ENCODE results near the gene ILDR2. TPM values are rescaled to one million over a fixed set of nuclear protein-coding genes. Genes with fewer than 3 reads are reported as not detected.

Gene ILDR2
- total and polyA plus RNA-seq, 9 of the 15 experiments (the other 6 are each of a cell fraction or from before 2014, with no cell fraction given) = 0.03 to 0.31 (median 0.18) TPM; not detected in 2

DNA sequence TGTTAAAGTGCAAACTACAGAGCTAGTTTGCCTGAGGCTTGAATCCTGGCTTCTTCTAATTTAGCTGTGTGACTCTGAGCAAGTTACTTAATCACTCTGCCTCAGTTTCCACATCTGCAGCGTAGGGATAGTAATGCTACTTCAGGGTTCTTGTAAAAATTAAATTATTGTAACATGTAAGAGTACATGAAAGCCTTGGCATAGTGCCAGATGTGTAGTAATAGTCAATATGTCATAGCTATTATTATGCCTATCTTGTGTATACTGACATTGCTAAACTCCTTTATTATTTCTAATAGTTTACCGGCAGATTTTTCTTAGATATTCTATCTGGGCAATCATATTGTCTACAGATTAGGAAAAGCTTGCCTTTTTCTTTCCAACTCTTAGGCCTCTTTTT lies 92.4 kb downstream of the ILDR2 start:
- no TSS peak for BruUV-seq (replicated peaks)
- no peak overlapping the region for H2AFZ ChIP-seq (ENCODE audit: low read depth, low read length)
- H3K4me3 ChIP-seq = no peak overlapping the region
- ATAC-seq (no peak), DNase-seq (ENCODE audit: extremely low read depth in 1 of 4, low spot score in 3 of 4) (no peak), FAIRE-seq (no peak)
- ChIA-PET CTCF (ENCODE audit: low intra/inter-chr PET ratio) (no interaction called here), POLR2A (interaction anchor here (0.6 to 1.7 kb wide), 3 partner anchors 11 to 292 kb away, joined by 3 to 5 read pairs (median 3); no protein-coding TSS in a partner anchor)
- no peaks in the 10 kb centered on the region for H3K36me3 ChIP-seq (ENCODE audit: control insufficient read depth, insufficient read depth, low read length)
- in situ Hi-C loops (cut with MboI) = loop anchor here (10.0 kb wide), 1 partner anchor 562 kb away; no protein-coding TSS in a partner anchor
- no peaks in the 10 kb centered on the region for H3K9me1 ChIP-seq (ENCODE audit: control insufficient read depth, insufficient read depth, low read length)
- H3K4me2 ChIP-seq (ENCODE audit: insufficient read depth, low read length) = no peak overlapping the region
- intact Hi-C loops (cut with micrococcal nuclease) = no loop called here
- H3K79me2 ChIP-seq (ENCODE audit: control insufficient read depth, insufficient read depth, low read length) = no peaks in the 10 kb centered on the region
- peaks cover 0 to 8% of the 10 kb centered on the region in 2 experiments; a peak in 2 of 5 replicates for H3K4me1 ChIP-seq (replicated peaks in 1 of 2; ENCODE audit: control insufficient read depth in 2 of 2, insufficient read depth in 2 of 2, low read length in 2 of 2)
- H3K9ac ChIP-seq (ENCODE audit: insufficient read depth in 1 of 2, low read depth in 2 of 2, low read length in 2 of 2) = no peak overlapping the region
- H3K27ac ChIP-seq (ENCODE audit: extremely low read depth, low read depth, low read length) = no peak overlapping the region
- H3K9me3 ChIP-seq (replicated peaks; ENCODE audit: control insufficient read depth, insufficient read depth, low read depth, low read length) = 0 out of 2 replicates have a peak, but pooled peaks cover 2% of the 10 kb centered on the region
- 2% methylated on average over 2 of the region's 2 CpGs for WGBS (ENCODE audit: insufficient coverage, low coverage, missing lambda C conversion rate)
- peaks cover 28 to 41% of the 10 kb centered on the region in 2 experiments for H3K27me3 ChIP-seq (ENCODE audit: control insufficient read depth in 2 of 2, insufficient read depth in 2 of 2, low read length in 2 of 2)
- no peaks in the 10 kb centered on the region for H4K20me1 ChIP-seq (replicated peaks; ENCODE audit: control insufficient read depth, insufficient read depth, low read length)
- TF ChIP-seq KLF10 (CRISPR knock-in tag; IDR thresholded peaks at IDR 0.05) = no peak
- TF ChIP-seq, protein P1, sequence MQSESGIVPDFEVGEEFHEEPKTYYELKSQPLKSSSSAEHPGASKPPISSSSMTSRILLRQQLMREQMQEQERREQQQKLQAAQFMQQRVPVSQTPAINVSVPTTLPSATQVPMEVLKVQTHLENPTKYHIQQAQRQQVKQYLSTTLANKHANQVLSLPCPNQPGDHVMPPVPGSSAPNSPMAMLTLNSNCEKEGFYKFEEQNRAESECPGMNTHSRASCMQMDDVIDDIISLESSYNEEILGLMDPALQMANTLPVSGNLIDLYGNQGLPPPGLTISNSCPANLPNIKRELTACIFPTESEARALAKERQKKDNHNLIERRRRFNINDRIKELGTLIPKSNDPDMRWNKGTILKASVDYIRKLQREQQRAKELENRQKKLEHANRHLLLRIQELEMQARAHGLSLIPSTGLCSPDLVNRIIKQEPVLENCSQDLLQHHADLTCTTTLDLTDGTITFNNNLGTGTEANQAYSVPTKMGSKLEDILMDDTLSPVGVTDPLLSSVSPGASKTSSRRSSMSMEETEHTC (IDR thresholded peaks at IDR 0.05) = no peak
- TF ChIP-seq BCOR (IDR thresholded peaks at IDR 0.05) = no peak
- TF ChIP-seq KAT8 (IDR thresholded peaks at IDR 0.05; ENCODE audit: low read depth) = no peak
- TF ChIP-seq, protein P2, sequence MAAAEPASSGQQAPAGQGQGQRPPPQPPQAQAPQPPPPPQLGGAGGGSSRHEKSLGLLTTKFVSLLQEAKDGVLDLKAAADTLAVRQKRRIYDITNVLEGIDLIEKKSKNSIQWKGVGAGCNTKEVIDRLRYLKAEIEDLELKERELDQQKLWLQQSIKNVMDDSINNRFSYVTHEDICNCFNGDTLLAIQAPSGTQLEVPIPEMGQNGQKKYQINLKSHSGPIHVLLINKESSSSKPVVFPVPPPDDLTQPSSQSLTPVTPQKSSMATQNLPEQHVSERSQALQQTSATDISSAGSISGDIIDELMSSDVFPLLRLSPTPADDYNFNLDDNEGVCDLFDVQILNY (CRISPR knock-in tag; IDR thresholded peaks at IDR 0.05) = no peak
- TF ChIP-seq, protein P3, sequence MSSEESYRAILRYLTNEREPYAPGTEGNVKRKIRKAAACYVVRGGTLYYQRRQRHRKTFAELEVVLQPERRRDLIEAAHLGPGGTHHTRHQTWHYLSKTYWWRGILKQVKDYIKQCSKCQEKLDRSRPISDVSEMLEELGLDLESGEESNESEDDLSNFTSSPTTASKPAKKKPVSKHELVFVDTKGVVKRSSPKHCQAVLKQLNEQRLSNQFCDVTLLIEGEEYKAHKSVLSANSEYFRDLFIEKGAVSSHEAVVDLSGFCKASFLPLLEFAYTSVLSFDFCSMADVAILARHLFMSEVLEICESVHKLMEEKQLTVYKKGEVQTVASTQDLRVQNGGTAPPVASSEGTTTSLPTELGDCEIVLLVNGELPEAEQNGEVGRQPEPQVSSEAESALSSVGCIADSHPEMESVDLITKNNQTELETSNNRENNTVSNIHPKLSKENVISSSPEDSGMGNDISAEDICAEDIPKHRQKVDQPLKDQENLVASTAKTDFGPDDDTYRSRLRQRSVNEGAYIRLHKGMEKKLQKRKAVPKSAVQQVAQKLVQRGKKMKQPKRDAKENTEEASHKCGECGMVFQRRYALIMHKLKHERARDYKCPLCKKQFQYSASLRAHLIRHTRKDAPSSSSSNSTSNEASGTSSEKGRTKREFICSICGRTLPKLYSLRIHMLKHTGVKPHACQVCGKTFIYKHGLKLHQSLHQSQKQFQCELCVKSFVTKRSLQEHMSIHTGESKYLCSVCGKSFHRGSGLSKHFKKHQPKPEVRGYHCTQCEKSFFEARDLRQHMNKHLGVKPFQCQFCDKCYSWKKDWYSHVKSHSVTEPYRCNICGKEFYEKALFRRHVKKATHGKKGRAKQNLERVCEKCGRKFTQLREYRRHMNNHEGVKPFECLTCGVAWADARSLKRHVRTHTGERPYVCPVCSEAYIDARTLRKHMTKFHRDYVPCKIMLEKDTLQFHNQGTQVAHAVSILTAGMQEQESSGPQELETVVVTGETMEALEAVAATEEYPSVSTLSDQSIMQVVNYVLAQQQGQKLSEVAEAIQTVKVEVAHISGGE (CRISPR knock-in tag; IDR thresholded peaks at IDR 0.05) = no peak
- peak; percentile 93 for TF ChIP-seq NFIX (CRISPR knock-in tag; IDR thresholded peaks at IDR 0.05; ENCODE audit: low read depth)
- TF ChIP-seq NCOA1 (IDR thresholded peaks at IDR 0.05; ENCODE audit: low read depth) = no peak
- TF ChIP-seq MTA2 (IDR thresholded peaks at IDR 0.05; ENCODE audit: low read depth) = no peak
- TF ChIP-seq NFIC (IDR thresholded peaks at IDR 0.05) = peak; percentile 97
- no peak for TF ChIP-seq RAD21 (CRISPR knock-in tag; conservative IDR thresholded peaks at IDR 0.05 in 1 of 2, IDR thresholded peaks at IDR 0.05 in 1 of 2)
- TF ChIP-seq, protein P4, sequence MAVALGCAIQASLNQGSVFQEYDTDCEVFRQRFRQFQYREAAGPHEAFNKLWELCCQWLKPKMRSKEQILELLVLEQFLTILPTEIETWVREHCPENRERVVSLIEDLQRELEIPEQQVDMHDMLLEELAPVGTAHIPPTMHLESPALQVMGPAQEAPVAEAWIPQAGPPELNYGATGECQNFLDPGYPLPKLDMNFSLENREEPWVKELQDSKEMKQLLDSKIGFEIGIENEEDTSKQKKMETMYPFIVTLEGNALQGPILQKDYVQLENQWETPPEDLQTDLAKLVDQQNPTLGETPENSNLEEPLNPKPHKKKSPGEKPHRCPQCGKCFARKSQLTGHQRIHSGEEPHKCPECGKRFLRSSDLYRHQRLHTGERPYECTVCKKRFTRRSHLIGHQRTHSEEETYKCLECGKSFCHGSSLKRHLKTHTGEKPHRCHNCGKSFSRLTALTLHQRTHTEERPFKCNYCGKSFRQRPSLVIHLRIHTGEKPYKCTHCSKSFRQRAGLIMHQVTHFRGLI (CRISPR knock-in tag; IDR thresholded peaks at IDR 0.05) = no peak
- no peak for TF ChIP-seq FOSL1 (tag; conservative IDR thresholded peaks at IDR 0.05)
- TF ChIP-seq ZBTB1 (CRISPR knock-in tag; IDR thresholded peaks at IDR 0.05; ENCODE audit: borderline replicate concordance, low read depth) = no peak

All from K562 (cell line).